HK-2 (cell line): ENCODE measurements around the gene UMPS.
"Not testable (repeated sequence)": the region's sequence is repeated elsewhere in the genome, so short reads cannot be mapped to it uniquely, and the experiment has no call there.

Experiments used
- DNase-seq: peaks from one replicate; pipeline ENCODE4 v3.0.0-alpha.2; 2018; ENCODE audit not compliant: unreplicated experiment

Gene UMPS

DNA sequence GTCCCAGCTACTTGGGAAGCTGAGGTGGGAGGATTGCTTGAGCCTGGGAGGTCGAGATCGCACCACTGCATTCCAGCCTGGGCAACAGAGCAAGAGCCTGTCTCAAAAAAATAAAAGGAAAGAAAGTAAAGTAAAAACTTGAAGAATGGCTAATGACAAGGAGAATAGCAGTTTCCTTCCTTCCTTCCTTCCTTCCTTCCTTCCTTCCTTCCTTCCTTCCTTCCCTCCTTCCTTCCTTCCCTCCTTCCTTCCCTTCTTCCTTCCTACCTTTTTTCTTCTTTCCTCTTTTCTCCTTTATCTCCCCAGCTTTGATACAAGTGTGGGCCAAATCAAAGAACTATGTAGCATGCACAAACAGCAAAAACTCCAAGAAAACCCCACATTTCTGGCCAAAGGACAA, 23.0 kb upstream of the UMPS start:
- not testable (repeated sequence) for DNase-seq

DNA sequence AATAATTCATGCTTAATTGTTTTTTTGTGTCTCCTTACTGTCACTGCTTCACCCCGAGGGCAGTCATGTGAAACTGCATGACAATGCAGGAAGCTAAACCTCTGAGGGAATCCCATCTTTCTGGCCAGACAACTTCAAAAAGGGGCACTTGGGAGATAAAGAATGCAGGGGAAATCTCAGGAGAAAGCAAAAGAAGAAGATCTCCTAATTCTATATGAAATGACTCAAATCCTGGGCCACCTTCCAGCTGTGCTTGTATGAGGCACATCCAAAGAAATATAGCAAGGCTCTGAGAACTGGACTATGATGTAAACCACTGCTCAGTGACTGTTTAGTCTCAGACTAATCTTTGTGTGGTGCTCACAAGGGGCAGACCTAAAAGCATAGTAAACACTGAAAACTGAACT, 22.6 kb upstream of the UMPS start:
- peak; percentile 18 for DNase-seq

DNA sequence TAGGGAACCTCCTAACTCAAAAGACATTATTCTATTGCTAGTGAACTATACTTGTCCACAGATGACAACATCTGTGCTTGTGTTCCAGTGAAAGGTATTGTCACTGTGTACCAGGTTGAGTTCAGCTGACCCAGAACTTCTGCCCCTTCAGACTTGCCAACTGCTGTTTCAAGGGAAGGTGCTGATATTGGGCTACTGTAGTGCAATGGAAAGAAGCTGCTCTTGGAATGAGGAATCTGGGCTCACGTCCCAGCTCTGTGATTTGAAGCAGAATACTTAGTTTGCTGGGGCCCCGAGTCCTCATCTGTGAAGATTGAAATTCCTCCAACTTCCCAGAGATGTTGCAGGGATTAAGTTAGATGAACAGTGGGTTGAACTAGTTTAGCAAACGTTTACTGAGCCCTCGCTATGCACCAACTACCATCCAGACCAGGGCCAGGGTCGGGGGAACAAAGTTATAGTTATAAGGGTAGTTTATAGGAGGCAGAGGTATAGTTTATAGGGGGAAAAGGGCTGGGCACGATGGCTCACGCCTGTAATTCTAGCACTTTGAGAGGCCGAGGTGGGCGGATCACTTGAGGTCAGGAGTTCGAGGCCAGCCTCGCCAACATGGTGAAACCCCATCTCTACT, 15.9 kb upstream of the UMPS start:
- no peak for DNase-seq

DNA sequence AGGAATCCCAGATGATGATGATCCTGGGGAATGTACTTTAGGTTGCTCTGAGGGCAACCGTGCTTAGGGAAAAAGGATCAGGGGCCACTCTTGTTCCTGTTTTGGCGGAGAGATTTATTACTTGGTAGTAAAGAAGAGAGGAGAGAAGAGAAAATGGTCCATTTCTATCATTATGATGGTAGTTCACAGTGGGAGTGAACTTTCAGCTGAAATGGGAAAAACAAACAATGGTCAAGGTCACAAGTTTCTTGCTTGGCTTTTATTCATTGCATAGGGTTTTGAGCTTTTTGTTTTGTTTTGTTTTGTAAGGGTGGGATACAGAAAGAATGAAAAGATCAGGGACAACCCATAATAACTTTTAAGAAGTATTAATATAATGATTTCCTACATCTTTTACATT, 7.7 kb upstream of the UMPS start:
- no peak for DNase-seq

DNA sequence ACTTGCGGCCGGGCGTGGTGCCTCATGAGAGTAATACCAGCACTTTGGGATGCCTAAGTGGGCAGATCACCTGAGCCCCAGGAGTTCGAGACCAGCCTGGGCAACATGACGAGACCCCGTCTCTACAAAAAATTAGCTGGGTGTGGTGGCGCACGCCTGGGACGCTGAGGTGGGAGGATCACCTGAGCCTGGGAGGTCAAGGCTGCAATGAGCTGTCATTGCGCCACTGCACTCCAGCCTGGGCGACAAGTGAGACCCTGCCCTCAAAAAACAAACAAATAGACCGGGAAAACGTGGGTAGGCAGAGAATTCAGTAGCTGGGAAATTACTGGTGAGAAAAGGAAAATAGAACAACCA, 667 bp downstream of the UMPS start:
- DNase-seq = no peak

DNA sequence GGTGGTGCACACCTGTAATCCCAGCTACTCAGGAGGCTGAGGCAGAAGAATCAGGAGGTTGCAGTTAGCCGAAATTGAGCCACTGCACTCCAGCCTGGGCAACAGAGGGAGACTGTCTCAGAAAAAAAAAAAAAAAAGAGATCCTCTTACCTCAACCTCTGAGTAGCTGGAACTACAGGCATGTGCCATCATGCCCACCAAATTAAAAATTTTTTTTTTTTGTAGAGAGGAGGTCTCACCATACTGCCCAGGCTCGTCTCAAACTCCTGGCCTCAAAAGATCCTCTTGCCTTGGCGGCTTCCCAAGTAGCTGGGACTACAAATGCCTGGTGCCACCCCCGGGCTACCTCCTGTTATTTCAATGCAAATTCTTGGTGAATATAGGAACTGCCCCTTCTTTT, 1.5 kb downstream of the UMPS start:
- DNase-seq = no peak

DNA sequence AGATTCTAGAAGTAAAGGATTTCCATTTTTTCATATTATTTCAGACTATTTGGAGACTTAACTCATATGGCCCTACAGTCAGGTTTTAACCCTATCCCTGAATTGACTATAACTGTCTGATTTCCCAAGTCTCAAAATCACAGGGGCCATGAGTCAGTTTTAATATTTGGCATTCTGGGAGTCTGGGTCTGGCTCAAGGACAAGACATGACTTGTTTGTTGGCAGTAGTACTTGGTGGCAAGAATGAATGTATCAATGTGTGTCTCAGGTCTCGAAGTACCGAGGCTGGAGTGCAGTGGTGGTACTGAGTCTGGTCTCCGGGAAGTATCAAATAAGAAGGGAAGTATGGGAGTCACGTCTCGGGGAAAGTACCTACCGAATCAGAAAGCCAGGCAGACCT, 10.8 kb downstream of the UMPS start:
- no peak for DNase-seq

DNA sequence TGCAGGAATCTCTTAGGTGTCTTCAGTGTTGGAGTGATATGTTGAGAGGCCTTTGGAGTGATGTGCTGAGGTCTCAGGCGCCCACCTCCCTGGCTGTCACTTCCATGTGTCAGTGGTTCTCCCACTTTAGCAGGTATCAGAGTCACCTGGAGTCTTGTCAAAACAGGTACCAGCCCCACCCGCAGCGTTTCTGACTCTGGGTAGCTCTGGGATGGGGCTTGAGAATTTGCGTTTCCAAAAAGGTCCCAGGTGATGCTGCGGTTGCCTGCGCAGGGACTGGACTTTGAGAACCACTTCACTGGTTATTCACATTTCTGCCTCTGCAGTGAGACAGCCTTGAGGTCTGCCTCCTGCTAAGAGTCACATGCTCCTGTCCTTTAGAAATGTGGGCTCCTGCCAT, 15.5 kb downstream of the UMPS start:
- DNase-seq = no peak

DNA sequence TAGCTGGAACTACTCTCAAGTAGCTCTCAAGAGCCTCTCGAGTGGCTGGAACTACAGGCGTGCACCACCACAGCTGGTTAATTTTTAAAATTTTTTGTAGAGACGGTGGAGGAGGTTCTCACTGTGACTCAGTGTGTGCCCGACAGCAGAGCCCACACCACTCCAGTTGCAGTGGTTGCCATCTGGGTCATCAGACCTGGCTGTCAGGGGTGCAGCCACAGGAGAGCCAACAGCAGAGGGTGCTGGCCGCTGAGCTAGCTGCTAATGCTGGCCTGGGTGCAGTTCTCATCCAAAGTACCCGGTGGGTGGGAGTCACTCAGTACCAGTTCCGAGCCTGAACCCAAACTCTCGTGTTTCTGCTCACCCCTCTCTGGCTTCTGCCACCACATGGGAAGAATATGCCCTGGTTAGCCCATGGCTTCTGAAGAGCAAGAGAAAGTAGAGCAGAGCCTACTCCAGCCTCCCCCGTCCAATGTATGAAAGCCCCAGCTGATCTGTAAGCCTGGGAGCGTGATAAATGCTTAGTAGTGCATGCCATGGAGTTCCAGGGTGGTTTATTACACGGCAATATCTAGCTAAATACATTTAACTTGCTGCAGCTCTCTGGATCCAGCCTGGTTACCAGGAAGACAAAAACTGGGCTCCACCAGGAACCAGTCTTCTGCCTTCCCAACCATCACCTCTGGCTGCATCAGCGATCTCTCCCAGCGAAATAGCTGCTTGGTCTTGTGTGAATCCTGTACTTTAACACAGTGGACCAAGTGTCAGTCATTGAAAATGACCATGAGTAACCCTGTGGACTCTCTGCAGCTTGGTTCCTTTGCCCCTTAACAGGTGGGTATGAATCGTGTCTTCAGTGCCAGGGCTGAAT, 17.1 kb downstream of the UMPS start:
- DNase-seq = peak; percentile 46

DNA sequence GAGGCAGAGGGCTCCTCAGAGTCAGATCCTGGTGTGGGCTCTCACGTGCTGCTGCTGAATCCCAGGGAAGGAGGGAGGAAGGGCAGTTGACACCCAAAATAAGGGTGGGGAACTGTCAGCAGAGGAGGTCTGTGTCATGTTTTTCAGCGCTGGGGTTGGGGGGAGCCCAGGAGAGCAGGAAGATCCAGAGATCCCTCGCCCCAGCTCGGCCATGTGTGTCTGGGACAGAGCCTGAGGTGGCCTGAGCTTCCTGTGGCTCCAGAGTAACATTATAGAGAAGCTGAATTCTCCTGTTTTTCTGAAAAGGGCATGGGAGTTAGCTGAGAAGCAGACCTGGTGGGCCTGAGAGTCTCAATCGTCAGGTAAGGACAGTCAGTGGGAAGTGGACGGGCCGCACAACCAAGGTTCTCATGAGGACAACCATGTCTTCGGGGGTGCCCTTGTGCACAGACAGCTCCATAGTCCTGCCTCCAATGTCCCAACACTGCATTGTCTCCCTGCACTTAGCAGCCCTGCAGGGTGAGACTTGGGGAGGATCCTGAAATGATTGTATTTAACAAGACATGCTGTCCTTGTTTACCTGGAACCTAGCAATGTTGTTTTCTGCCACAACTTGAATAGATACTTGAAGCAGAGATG, 18.4 kb downstream of the UMPS start:
- DNase-seq = no peak

DNA sequence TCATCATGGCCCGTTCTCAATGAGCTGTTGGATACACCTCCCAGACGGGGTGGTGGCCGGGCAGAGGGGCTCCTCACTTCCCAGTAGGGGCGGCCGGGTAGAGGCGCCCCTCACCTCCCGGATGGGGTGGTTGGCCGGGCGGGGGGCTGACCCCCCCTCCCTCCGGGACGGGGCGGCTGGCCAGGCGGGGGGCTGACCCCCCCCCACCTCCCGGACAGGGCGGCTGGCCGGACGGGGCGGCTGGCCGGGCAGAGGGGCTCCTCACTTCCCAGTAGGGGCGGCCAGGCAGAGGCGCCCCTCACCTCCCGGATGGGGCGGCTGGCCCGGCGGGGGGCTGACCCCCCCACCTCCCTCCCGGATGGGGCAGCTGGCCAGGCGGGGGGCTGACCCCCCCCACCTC, 19.6 kb downstream of the UMPS start:
- not testable (repeated sequence) for DNase-seq

DNA sequence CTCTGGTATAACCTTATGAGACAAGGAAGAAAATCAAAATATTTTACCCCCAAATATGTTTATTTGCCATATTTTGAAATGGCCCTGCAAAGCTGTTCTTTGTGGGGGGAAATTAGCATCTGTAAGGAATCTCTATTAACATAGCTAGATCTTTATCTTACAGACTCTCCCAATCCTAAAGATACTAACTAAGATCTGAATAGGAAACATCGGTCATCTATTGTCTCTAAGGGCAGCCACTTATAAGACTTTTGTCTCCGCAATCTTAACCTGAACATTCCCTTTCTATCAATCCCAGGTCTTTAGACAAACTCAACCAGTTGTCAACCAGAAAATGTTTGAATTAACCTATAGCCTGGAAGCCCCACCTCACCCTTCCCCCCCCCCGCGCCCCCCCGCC, 21.2 kb downstream of the UMPS start:
- DNase-seq = no peak

DNA sequence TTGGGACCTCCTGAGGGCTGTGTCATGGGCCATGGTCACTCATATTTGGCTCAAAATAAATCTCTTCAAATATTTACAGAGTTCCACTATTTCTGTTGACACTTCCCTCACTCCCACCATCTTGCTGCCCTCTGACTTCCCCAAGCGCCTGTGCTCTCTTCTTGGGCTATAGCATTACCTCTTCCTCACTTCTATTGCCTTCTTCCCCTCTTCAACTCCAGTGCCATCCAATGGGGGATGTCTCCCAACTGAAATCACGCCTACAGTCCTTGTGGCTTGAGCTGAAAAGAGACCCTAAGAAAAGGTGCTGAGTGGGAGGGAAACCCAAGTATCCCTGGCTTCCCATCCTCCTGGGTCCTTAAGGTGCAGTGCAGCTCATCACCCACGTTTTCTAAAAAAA, 21.8 kb downstream of the UMPS start:
- DNase-seq = no peak

DNA sequence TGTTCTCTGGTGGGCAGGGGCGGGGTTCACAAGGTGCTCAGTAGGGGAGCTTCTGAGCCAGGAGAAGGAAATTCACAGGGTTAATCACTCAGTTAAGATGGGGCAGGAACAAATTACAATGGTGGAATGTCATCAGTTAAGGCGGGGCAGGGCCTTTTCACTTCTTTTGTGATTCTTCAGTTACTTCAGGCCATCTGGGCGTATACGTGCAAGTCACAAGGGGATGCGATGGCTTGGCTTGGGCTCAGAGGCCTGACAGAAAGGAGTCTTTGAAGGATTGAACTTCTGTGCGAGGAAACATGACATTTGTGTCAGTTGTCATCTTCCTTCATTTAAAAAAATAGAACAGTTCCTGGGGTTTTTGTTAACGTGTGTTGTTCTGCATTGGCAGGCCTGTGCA, 27.7 kb downstream of the UMPS start:
- DNase-seq = not testable (repeated sequence)

DNA sequence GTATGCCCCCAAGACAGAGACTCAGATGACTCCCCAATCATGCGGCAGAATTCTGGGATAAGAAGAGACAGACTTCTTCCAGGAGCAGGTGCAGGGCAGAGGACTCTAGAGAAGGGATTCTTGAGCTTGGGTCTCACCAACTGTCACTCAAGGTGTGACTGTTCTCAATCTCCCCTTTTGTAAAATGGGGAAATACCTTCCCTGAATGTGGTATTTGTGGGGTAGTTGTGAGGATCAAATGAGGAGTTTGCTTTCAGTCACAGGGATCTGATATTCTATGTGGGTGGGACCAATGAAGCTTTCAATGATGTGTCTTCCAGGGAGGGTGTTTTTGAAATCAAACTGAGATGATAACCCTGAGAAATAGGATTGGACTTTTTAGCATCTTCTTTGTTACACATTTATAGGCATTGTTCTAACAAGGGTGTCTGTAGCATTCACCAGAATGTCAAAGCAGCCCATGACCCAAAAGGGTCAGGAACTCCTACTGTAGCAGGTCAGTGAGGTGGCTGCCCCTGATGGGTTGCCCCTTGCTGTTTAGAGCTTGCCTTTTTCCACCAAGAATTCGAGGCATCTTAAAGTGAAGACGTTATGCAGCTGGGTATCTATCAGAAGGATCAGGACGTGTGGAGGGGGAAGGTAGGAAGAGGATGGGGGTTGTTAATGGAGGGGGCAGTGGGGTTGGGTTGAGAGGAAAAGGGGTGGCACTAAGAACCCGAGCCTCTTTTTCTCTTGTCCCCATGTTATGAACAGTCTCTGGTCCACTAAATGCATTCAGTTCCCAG, 28.8 kb downstream of the UMPS start:
- no peak for DNase-seq

DNA sequence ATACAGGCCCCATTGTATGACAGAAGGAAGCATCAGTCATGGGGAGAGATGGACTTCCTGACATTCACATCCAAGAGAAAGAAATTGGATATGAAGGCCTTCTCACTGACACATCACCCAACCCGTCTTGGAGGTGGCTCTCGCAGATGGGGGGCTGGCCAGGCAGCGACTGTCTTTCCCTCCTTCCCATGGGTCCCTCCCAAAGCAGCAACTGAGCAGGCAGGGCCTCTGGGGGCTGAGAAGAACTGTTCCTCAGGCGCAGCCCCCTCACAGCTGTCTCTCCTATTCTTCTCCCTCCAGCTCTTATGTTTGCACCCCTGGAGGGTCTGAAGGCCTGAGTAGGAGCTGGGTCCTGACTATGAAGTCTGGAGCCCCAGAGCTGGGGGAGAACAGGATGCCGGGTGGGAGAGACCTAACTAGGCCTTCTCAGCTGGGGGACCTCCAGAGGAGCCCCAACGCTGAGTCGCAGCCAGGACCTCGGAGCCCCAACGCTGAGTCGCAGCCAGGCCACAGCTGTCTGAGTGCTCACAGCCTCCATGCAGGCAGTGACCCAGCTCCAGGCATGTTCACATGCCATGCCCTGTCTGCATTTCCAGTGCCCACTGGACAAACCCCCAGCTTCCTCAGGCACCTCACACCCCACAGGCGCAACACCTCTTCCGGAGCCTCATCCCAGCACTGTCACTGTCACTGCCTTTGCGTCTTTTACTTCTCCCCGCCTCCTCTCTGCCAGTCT, 29.6 kb downstream of the UMPS start:
- no peak for DNase-seq

DNA sequence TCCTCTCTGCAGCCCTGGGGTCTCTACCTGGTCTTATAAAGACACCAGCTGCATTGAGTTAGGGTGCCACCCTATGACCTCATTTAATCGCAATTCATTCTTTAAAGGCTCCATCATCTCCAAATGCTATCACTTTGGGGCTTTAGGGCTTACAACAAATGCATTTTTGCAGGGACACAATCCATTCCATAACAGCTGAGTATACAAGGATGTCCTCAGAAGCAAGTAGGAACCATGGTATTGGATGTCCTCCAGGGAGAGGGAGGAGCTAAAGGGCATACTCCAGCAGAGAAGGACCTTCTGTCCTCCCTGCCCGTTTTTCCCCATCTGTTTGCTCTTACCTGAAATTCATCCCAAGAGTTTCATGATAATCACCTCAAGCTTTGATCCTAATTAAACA, 30.3 kb downstream of the UMPS start:
- no peak for DNase-seq

DNA sequence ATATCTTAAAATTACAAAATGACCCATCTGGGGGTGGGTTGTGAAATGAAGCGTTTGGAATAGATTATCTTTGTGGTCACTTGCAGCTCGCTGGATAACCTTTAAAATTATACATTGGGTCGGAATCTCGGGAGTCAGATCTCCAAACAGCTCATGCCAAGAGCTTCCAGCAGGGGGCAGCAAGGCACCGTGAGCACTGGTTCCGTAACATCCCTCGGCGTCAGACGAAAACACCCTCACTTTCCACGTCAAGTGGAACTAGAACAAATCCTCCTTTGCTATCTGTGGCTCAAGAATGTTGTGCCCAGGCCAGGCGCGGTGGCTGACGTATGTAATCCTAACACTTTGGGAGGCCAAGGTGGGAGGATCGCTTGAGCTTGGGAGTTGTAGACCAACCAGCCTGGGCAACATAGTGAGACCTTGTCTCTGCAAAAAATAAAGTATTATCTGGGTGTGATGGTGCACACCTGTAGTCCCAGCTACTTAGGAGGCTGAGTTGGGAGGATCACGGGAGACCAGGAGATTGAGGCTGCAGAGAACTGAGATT, 31.1 kb downstream of the UMPS start:
- peak; percentile 84 for DNase-seq

DNA sequence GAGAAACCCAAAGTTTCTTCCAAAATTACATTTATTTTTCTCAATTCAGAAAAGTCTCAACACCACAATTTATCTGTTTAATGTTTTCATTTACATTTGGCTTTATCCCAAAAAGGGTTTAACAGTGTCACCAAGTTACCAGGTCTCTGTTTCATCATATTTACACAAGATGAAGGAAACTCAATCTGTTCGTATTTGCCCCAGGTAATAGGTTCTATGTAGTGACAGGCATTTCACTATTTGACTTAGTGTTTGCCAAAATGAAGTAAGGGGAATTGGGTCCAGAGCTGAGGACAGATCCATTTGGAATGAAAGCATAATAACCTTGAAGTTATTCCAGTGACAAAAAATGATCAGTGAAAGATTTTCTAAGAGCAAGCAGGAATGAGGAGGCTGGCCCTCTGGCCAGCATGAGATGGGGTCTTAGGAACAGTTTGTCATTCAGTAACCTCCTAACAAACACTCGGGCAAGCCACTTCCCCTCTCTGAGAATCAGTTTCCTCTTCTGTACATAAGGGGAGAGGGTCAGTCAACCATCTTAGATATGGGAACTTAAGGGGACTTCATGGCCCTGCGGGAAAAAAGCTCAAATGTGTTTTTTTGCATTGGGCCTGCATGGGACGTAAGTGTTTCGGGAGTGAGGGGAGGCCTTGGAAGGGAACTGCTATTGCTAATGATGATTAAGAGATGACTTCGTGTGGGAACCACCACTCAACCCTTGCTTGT, 31.8 kb downstream of the UMPS start:
- DNase-seq = no peak

DNA sequence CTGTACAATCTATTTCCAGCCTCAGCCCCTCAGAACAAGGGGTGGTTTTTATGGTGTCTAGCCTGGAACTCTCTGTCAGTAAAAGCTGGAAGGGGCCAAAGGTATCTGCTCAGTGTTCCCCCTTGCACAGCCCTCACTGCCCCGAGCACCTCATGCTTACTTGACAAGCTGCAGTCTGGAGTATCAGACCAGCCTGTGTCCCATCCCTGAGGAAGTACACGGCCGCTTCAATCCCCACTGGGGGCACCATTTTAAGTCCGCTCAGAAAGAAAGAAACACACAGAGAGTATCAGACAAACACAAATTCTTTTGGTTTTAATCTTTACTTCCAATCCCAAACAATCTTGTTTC, 32.4 kb downstream of the UMPS start:
- DNase-seq = no peak

DNA sequence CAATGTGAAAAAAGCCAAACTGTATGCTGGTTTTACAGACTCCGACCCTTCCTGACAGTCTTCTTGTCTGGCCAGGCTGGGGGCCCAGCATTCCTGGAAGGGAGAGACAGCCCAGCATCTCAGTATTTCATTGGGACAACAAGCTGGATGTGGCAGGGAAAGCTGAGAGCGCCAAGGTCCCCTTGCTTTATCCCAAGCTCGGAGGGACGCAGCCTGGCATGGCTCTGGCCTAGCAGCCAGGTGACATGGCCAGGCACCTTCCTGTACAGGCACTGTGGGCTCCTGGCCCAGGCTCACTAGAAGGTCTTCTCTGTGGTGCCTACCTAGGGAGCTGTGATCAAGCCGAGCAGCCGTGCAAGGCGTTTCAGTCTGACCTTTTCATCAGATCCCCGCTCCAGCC, 33.0 kb downstream of the UMPS start:
- no peak for DNase-seq
